Endodermal cell (in vitro differentiated cells): ENCODE measurements around the gene ZNF717. TPM values are rescaled to one million over a fixed set of nuclear protein-coding genes. Genes with fewer than 3 reads are reported as not detected.
"Not testable (repeated sequence)": the region's sequence is repeated elsewhere in the genome, so short reads cannot be mapped to it uniquely, and the experiment has no call there.

ENCODE experiments used
- DNase-seq: peaks from one replicate; pipeline ENCODE4 v3.0.0-alpha.2; 2017
- H3K27ac ChIP-seq: 2 replicates; pipeline ENCODE4 v1.5.1; 2013; ENCODE audit warnings: mild to moderate bottlenecking, low read depth, low read length, moderate library complexity
- H3K27me3 ChIP-seq: 2 replicates; pipeline ENCODE4 v1.6.1; 2013; ENCODE audit warnings: mild to moderate bottlenecking, low read length, moderate library complexity; ENCODE audit not compliant: insufficient read depth, control insufficient read depth, poor library complexity, severe bottlenecking
- H3K36me3 ChIP-seq: 2 replicates; pipeline ENCODE4 v1.7.0; 2013; ENCODE audit warnings: mild to moderate bottlenecking, low read length, moderate library complexity; ENCODE audit not compliant: control insufficient read depth, insufficient read depth
- H3K4me1 ChIP-seq: one replicate; pipeline ENCODE4 v1.7.0; 2013; ENCODE audit warnings: low read length; ENCODE audit not compliant: control insufficient read depth, insufficient read depth
- H3K4me3 ChIP-seq: 2 replicates; pipeline ENCODE4 v1.5.1; 2013; ENCODE audit warnings: mild to moderate bottlenecking, low read length, moderate library complexity
- H3K9ac ChIP-seq: 2 replicates; pipeline ENCODE4 v1.6.1; 2013; ENCODE audit warnings: mild to moderate bottlenecking, low read length, moderate library complexity; ENCODE audit not compliant: poor library complexity, severe bottlenecking; ENCODE audit errors: extremely low read depth
- H3K9me3 ChIP-seq: 2 replicates; pipeline ENCODE4 v1.6.1; 2013; ENCODE audit warnings: mild to moderate bottlenecking, low read length, moderate library complexity; ENCODE audit not compliant: control insufficient read depth
- H3K27ac Mint-ChIP-seq: 2 replicates; pipeline ENCODE4 v1.8.0; 2020; ENCODE audit warnings: mixed read lengths
- H3K27me3 Mint-ChIP-seq: 2 replicates; pipeline ENCODE4 v1.8.0; 2021; ENCODE audit warnings: mild to moderate bottlenecking, mixed read lengths; ENCODE audit not compliant: insufficient read depth
- H3K36me3 Mint-ChIP-seq: 2 replicates; pipeline ENCODE4 v1.8.0; 2020; ENCODE audit warnings: low read depth, mixed read lengths
- H3K4me1 Mint-ChIP-seq: 2 replicates; pipeline ENCODE4 v1.8.0; 2020; ENCODE audit warnings: mixed read lengths
- H3K4me3 Mint-ChIP-seq: 2 replicates; pipeline ENCODE4 v1.8.0; 2020; ENCODE audit warnings: mild to moderate bottlenecking, moderate library complexity, mixed read lengths
- H3K9me3 Mint-ChIP-seq: 2 replicates; pipeline ENCODE4 v1.8.0; 2020; ENCODE audit warnings: mild to moderate bottlenecking, mixed read lengths
- WGBS, 2 experiments: methylation state at CpG; one replicate each; pipeline versions ENCODE4 v1.1.5 to v1.1.7; 2013; ENCODE audit warnings: missing lambda C conversion rate in 2 of 2, mixed read lengths in 1 of 2; ENCODE audit not compliant: insufficient coverage in 1 of 2, insufficient read length in 1 of 2; 5-methylcytosine and 5-hydroxymethylcytosine counted together
- long read RNA-seq, 4 experiments: library from polyadenylated mRNA in 2 of 4; library from RNA in 1 of 4; library from capped mRNA in 1 of 4; stranded (forward) in 3 of 4; unstranded in 1 of 4; transcript quantifications; one replicate each; pipeline ENCODE4 v2.0.0, GENCODE V29; 2020 to 2021; ENCODE audit warnings: inconsistent platforms in 1 of 4
- polyA plus RNA-seq, 2 experiments: library from polyadenylated mRNA; stranded (reverse); fragments of 50-300 nt; gene quantifications; one replicate each; pipeline ENCODE4 v1.2.3, GENCODE V29; 2013
- total RNA-seq, 2 donors: library from RNA; stranded (reverse); fragmentation: NEBNext Ultra II Directional in 1 of 2; extraction: Animal tissue kit (Norgen Biotek cat#: 25700) in 1 of 2; gene quantifications; 2 replicates in 1 of 2; 3 replicates in 1 of 2; pipeline ENCODE4 v1.2.1, GENCODE V29; 2021
- TF ChIP-seq, protein P1 (sequence below): fragments of 200-600 bp; sonication (generic); conservative IDR thresholded peaks from 2 replicates; pipeline ENCODE4 v1.5.0; 2021; ENCODE audit warnings: antibody characterized with exemption, mild to moderate bottlenecking

Gene ZNF717
- total RNA-seq = 10 to 100 TPM in 1 of 2 donors, not detected in 1; 15.2 TPM
- polyA plus RNA-seq (2013, experiment 1 of 2) = 5.9 TPM
- 7.0 TPM for polyA plus RNA-seq (2013, experiment 2 of 2)
- long read RNA-seq, experiment 1 = 0 reads
- long read RNA-seq, experiment 2 = 0 reads
- long read RNA-seq, experiment 3, partial matches to known transcripts = 1 of 10 reads
- long read RNA-seq, experiment 3, other reads (novel, unspliced or antisense) = 8 of 10 reads
- long read RNA-seq, experiment 4 = 0 reads

DNA sequence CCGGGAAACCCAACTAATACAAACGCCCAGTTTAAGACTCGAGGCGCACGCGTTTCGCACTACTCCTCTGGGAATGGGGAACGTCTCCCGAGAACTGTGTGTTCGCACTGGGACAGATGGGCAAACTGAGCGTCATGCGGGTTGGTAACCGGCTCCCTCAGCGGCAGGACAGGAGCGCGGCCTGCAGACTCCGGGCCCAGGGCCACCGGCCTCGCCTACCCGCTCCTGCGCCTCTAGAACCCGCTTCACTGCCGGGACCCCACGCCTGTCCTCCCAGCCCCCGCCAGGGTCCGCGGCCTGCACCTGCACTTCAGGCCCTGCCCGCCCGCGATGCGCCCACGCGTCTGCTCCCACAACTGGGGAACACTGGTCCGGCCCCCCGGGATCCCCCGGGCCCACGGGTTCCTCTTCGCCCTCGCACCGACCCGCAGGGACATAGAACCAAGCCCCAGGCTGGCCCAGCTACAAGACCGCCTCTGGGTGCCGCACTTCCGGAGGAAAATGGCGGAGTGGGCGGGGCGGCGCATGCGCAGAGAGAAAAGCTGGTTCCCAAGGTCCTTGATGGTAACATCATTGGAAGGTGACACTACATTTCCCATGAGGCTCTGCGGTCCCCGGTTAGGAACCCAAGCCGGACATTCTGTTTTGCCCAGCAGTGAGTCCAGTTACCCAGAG lies at the start of gene ZNF717:
ZNF717 (minus strand) TSS at position 469 of the 675 bp plus-strand sequence. CDS start 2,187 bp downstream, outside the sequence.
- DNase-seq, H3K27me3 ChIP-seq, H3K36me3 ChIP-seq, H3K4me1 ChIP-seq, H3K9ac ChIP-seq, H3K27ac ChIP-seq, H3K27me3 Mint-ChIP-seq, H3K9me3 ChIP-seq, H3K4me1 Mint-ChIP-seq, H3K4me3 ChIP-seq: not testable (repeated sequence)
- peaks cover 60% of the 10 kb centered on the region for H3K9me3 Mint-ChIP-seq
- peaks cover 30% of the 10 kb centered on the region for H3K36me3 Mint-ChIP-seq
- WGBS, 2 experiments = 69 to 80% methylated on average over 10 to 52 of the region's 52 CpGs
- peak within 1 kb of the TSS; percentile 72 for H3K4me3 Mint-ChIP-seq
- H3K27ac Mint-ChIP-seq = peak within 1 kb of the TSS; percentile 68

DNA sequence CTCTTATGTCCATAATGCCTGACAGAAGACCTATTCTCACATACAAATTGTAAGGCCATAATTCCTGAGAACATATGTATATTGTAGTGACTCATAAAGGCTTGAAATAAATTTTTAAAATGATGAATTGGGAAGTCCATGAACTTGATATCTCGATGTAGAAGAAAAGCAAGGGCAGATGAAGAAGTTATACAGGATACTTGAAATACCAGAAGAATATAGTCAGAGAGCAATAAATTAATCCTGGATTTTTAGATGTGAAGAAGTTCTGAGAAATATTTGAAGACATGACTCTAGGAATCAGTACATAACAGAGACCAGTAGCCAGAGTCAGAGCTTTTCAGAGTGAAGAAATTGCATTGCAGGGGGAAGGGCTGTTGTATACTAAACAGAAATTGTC lies 45.7 kb upstream of the ZNF717 start:
- not testable (repeated sequence) for DNase-seq, H3K27ac ChIP-seq, H3K9me3 Mint-ChIP-seq, H3K27ac Mint-ChIP-seq, H3K4me3 Mint-ChIP-seq, H3K9ac ChIP-seq, H3K27me3 ChIP-seq, H3K9me3 ChIP-seq, H3K4me3 ChIP-seq, H3K36me3 ChIP-seq, H3K4me1 ChIP-seq, H3K4me1 Mint-ChIP-seq, H3K36me3 Mint-ChIP-seq, H3K27me3 Mint-ChIP-seq
- 95 to 100% methylated on average over 1 of the region's 1 CpG for WGBS, 2 experiments

DNA sequence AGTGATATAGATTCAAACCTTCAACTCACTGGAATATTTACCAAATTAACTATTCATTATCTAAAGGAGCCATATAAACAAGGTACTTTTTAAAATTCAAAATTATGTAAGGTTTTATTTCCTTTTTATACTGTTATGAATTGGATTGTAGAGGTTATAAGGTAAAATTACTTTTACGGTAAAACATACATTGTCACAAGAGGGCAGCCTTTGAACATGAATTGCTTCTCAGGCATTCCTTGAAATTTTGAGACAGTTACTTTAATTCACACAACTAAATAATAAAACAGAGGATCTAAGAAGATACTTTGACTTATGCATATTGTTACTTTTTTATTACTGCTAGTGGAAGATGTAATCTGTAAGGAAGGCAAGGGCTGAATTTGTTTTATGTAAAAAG lies 32.7 kb upstream of the ZNF717 start:
- DNase-seq, H3K27me3 Mint-ChIP-seq, H3K9ac ChIP-seq, H3K36me3 ChIP-seq, H3K9me3 ChIP-seq, H3K4me3 ChIP-seq, H3K4me1 ChIP-seq, H3K27ac Mint-ChIP-seq, H3K36me3 Mint-ChIP-seq, H3K9me3 Mint-ChIP-seq, H3K4me3 Mint-ChIP-seq, H3K27ac ChIP-seq, H3K27me3 ChIP-seq: not testable (repeated sequence)
- H3K4me1 Mint-ChIP-seq = peaks cover 14% of the 10 kb centered on the region
- TF ChIP-seq, protein P1, sequence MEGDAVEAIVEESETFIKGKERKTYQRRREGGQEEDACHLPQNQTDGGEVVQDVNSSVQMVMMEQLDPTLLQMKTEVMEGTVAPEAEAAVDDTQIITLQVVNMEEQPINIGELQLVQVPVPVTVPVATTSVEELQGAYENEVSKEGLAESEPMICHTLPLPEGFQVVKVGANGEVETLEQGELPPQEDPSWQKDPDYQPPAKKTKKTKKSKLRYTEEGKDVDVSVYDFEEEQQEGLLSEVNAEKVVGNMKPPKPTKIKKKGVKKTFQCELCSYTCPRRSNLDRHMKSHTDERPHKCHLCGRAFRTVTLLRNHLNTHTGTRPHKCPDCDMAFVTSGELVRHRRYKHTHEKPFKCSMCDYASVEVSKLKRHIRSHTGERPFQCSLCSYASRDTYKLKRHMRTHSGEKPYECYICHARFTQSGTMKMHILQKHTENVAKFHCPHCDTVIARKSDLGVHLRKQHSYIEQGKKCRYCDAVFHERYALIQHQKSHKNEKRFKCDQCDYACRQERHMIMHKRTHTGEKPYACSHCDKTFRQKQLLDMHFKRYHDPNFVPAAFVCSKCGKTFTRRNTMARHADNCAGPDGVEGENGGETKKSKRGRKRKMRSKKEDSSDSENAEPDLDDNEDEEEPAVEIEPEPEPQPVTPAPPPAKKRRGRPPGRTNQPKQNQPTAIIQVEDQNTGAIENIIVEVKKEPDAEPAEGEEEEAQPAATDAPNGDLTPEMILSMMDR = peak; percentile 72
- WGBS, 2 experiments = 70% methylated on average over 1 of the region's 1 CpG; no CpG with 5 or more reads in 1 of the 2 experiments

DNA sequence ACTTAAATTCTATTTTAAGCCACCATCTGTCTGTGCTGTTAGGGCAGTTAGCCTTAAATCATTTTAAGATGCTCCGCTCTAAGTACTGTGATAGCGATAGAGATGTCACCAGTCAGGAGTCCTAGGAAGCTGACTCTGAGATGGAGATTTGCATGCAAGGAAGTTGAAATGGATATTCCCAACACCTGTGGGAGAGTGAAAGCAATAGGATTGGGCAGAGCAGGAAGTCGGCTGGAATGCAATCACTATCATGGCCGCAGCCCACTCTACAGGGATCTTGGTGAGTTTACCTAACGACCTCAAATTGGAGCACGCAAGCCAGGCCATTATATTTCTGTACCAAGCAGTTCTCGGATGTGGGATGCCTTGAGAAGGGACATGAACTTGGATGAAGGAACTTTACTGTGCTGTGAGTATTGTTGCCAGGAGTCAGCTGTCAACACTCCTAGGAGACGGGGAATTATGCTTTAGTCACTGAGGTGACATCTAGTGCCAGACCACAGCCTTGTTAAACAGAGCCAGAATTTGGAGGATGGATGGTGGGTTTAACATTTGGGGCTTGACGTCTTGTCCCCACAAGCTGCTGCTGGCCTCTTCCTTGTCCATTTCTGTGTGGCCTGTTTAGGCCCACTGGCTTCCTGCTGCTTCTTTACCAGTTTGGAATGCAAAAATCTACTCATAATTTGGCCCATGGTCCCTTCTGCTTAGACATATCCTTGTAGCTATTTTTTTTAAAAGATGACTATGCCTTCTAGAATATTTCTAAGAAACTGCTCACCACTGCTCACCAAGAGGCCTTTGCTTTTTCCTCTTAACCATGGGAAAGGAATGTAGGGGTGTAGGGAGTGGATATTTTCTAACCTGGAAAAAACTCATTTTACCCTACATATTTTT lies 31.2 kb upstream of the ZNF717 start:
- WGBS, 2 experiments = 61 to 76% methylated on average over 4 to 9 of the region's 9 CpGs
- H3K27ac Mint-ChIP-seq, H3K27me3 Mint-ChIP-seq, H3K36me3 Mint-ChIP-seq, H3K4me1 ChIP-seq, H3K9me3 Mint-ChIP-seq, H3K4me3 ChIP-seq, H3K9ac ChIP-seq, H3K4me3 Mint-ChIP-seq, H3K27me3 ChIP-seq, H3K9me3 ChIP-seq, H3K36me3 ChIP-seq, H3K27ac ChIP-seq: not testable (repeated sequence)
- peaks cover 14% of the 10 kb centered on the region for H3K4me1 Mint-ChIP-seq
- DNase-seq = peak; percentile 50
